WTC11 (cell line): Measurements from ENCODE around the gene AK8. TPM values are rescaled to one million over a fixed set of nuclear protein-coding genes. Genes with fewer than 3 reads are reported as not detected.

Source experiments
- ATAC-seq: fragments of 200-7000 bp; cut with Tn5 transposase; 2 replicates; pipeline ENCODE4 v1.10.0; 2021; ENCODE audit warnings: mild to moderate bottlenecking, moderate library complexity
- CTCF ChIA-PET: fragments of 300-600 bp; sonication (Branson Sonifier 250); formaldehyde crosslinking; loops from one replicate; lab custom pipeline; 2021; ENCODE audit warnings: antibody characterized with exemption; lab: Charles Lee
- POLR2A ChIA-PET: fragments of 350-600 bp; sonication (Branson Sonifier 250); formaldehyde crosslinking; loops from one replicate; lab custom pipeline; 2021; ENCODE audit warnings: antibody characterized with exemption; lab: Charles Lee
- DNase-seq: peaks from one replicate; pipeline ENCODE4 v3.0.0; 2021; ENCODE audit warnings: low spot score
- H3K27ac Mint-ChIP-seq: 2 replicates; pipeline ENCODE4 v1.8.0; 2021; ENCODE audit warnings: mixed read lengths
- H3K27me3 Mint-ChIP-seq: 2 replicates; pipeline ENCODE4 v1.8.0; 2021; ENCODE audit warnings: low read depth, mild to moderate bottlenecking, moderate library complexity, mixed read lengths
- H3K36me3 Mint-ChIP-seq: 2 replicates; pipeline ENCODE4 v1.8.0; 2021; ENCODE audit warnings: mixed read lengths
- H3K4me1 Mint-ChIP-seq: 2 replicates; pipeline ENCODE4 v1.8.0; 2022; ENCODE audit warnings: mixed read lengths
- H3K4me3 Mint-ChIP-seq: 2 replicates; pipeline ENCODE4 v1.8.0; 2021; ENCODE audit warnings: mild to moderate bottlenecking, moderate library complexity, mixed read lengths
- H3K9me3 Mint-ChIP-seq: 2 replicates; pipeline ENCODE4 v1.8.0; 2021; ENCODE audit warnings: mixed read lengths
- EMX1 ChIP-seq: fragments of 250-450 bp; sonication (Bioruptor Pico); IDR thresholded peaks from 2 replicates; pipeline ENCODE4 v1.8.0; 2021; ENCODE audit warnings: mild to moderate bottlenecking
- FOXJ3 ChIP-seq: sonication (generic); formaldehyde crosslinking; IDR thresholded peaks from 2 replicates; pipeline ENCODE4 v1.9.0; 2021; ENCODE audit warnings: missing genetic modification reagents, mild to moderate bottlenecking, borderline replicate concordance
- FOXK1 ChIP-seq: sonication (generic); formaldehyde crosslinking; IDR thresholded peaks from 2 replicates; pipeline ENCODE4 v1.8.0; 2022; ENCODE audit warnings: mild to moderate bottlenecking, moderate library complexity, missing genetic modification reagents
- GTF2I ChIP-seq: fragments of 250-450 bp; sonication (Bioruptor Pico); conservative IDR thresholded peaks from 2 replicates; pipeline ENCODE4 v1.4.0; 2021; ENCODE audit warnings: mild to moderate bottlenecking
- HMGA2 ChIP-seq: fragments of 250-450 bp; sonication (Bioruptor Pico); IDR thresholded peaks from 2 replicates; pipeline ENCODE4 v1.4.0; 2021; ENCODE audit warnings: mild to moderate bottlenecking, moderate library complexity
- KAT7 ChIP-seq: sonication (generic); formaldehyde crosslinking; IDR thresholded peaks from 2 replicates; pipeline ENCODE4 v1.8.1; 2023; ENCODE audit warnings: missing genetic modification reagents, mild to moderate bottlenecking, borderline replicate concordance
- NFE2L1 ChIP-seq: sonication (generic); formaldehyde crosslinking; IDR thresholded peaks from 2 replicates; pipeline ENCODE4 v1.8.1; 2023; ENCODE audit warnings: missing genetic modification reagents
- NFYB ChIP-seq: sonication (generic); formaldehyde crosslinking; conservative IDR thresholded peaks from 2 replicates; pipeline ENCODE4 v1.8.0; 2022; ENCODE audit warnings: low read depth, missing genetic modification reagents
- PRDM15 ChIP-seq: sonication (generic); formaldehyde crosslinking; IDR thresholded peaks from 2 replicates; pipeline ENCODE4 v1.8.0; 2022; ENCODE audit warnings: missing genetic modification reagents
- PRRX2 ChIP-seq: fragments of 250-450 bp; sonication (Bioruptor Pico); IDR thresholded peaks from 2 replicates; pipeline ENCODE4 v1.8.0; 2021; ENCODE audit warnings: mild to moderate bottlenecking
- SP1 ChIP-seq: sonication (generic); formaldehyde crosslinking; conservative IDR thresholded peaks from 2 replicates; pipeline ENCODE4 v1.8.1; 2022; ENCODE audit warnings: missing genetic modification reagents
- STAT6 ChIP-seq: sonication (generic); formaldehyde crosslinking; conservative IDR thresholded peaks from 2 replicates; pipeline ENCODE4 v1.8.1; 2023; ENCODE audit warnings: mild to moderate bottlenecking, low read depth, missing genetic modification reagents, moderate library complexity
- TEAD4 ChIP-seq: sonication (generic); formaldehyde crosslinking; IDR thresholded peaks from 2 replicates; pipeline ENCODE4 v1.8.0; 2022; ENCODE audit warnings: mild to moderate bottlenecking, missing genetic modification reagents
- USF2 ChIP-seq: sonication (generic); formaldehyde crosslinking; IDR thresholded peaks from 2 replicates; pipeline ENCODE4 v1.8.1; 2023; ENCODE audit warnings: mild to moderate bottlenecking, missing genetic modification reagents, moderate library complexity
- ZNF121 ChIP-seq: sonication (generic); formaldehyde crosslinking; IDR thresholded peaks from 2 replicates; pipeline ENCODE4 v1.8.0; 2023; ENCODE audit warnings: missing genetic modification reagents
- ZNF219 ChIP-seq: sonication (generic); formaldehyde crosslinking; IDR thresholded peaks from 2 replicates; pipeline ENCODE4 v1.8.0; 2023; ENCODE audit warnings: missing genetic modification reagents, mild to moderate bottlenecking, borderline replicate concordance
- ZNF317 ChIP-seq: sonication (generic); formaldehyde crosslinking; IDR thresholded peaks from 2 replicates; pipeline ENCODE4 v1.8.1; 2023; ENCODE audit warnings: low read depth, mild to moderate bottlenecking, moderate library complexity, missing genetic modification reagents, borderline replicate concordance
- ZNF423 ChIP-seq: fragments of 250-450 bp; sonication (Bioruptor Pico); IDR thresholded peaks from 2 replicates; pipeline ENCODE4 v2.1.2; 2022; ENCODE audit warnings: mild to moderate bottlenecking, moderate library complexity
- ZNF532 ChIP-seq: fragments of 250-450 bp; sonication (Bioruptor Pico); IDR thresholded peaks from 2 replicates; pipeline ENCODE4 v1.9.0; 2021; ENCODE audit warnings: mild to moderate bottlenecking, borderline replicate concordance
- ZSCAN18 ChIP-seq: fragments of 250-450 bp; sonication (Bioruptor Pico); IDR thresholded peaks from 2 replicates; pipeline ENCODE4 v2.1.2; 2022; ENCODE audit warnings: mild to moderate bottlenecking, moderate library complexity
- total RNA-seq: library from RNA; stranded (reverse); gene quantifications from 3 replicates; pipeline ENCODE4 v1.2.3, GENCODE V29; 2021
- TF ChIP-seq, protein P1 (sequence below): fragments of 250-450 bp; sonication (Bioruptor Pico); IDR thresholded peaks from 2 replicates; pipeline ENCODE4 v1.8.0; 2021; ENCODE audit warnings: mild to moderate bottlenecking
- TF ChIP-seq, protein P2 (sequence below): sonication (generic); formaldehyde crosslinking; IDR thresholded peaks from 2 replicates; pipeline ENCODE4 v1.8.0; 2022; ENCODE audit warnings: mild to moderate bottlenecking, missing genetic modification reagents

The AK8 gene
- total RNA-seq, 1 experiment from 2014 or later: 0.48 TPM

DNA sequence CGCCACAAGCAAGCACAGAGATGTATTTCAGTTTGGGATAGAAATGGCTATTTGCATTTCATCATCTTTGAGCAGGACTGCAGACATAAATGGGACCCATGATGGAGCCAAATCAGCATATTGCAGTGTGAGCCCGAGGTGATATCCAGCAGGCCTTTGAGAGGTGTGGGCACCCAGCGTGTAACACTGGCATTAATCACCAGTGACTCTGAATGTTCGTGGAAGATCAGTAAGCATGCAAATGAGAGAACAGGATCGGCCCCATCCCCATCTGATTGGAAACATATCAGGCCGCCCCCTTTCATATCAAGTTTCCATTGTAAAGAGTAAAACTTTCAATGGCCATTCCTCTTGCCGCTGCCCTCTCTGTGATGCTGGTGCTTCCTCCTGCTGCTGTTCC is 123.8 kb downstream of the AK8 start (continued):
- TF ChIP-seq KAT7: no peak
- no peak for TF ChIP-seq NFE2L1
- no peak for TF ChIP-seq FOXJ3 (CRISPR knock-in tag)
- TF ChIP-seq ZNF532: no peak
- no peak for TF ChIP-seq STAT6 (CRISPR knock-in tag)
- TF ChIP-seq PRDM15 (CRISPR knock-in tag): no peak
- no peak for TF ChIP-seq SP1
- no peak for TF ChIP-seq NFYB (CRISPR knock-in tag)
- TF ChIP-seq, all 79 proteins: peak for 0

GRCh38 chr9:132753593-132753880 is 124.5 kb downstream of the AK8 start:
- TF ChIP-seq ZNF121 (no peak), GTF2I (CRISPR knock-in tag) (no peak), ZNF219 (CRISPR knock-in tag) (no peak), PRRX2 (CRISPR knock-in tag) (no peak), FOXJ3 (CRISPR knock-in tag) (no peak), ZNF317 (CRISPR knock-in tag) (no peak), HMGA2 (CRISPR knock-in tag) (no peak), ZNF423 (no peak), FOXK1 (no peak), TEAD4 (CRISPR knock-in tag) (no peak), USF2 (CRISPR knock-in tag) (no peak), ZSCAN18 (CRISPR knock-in tag) (no peak), EMX1 (CRISPR knock-in tag) (no peak)
- TF ChIP-seq, protein P1, sequence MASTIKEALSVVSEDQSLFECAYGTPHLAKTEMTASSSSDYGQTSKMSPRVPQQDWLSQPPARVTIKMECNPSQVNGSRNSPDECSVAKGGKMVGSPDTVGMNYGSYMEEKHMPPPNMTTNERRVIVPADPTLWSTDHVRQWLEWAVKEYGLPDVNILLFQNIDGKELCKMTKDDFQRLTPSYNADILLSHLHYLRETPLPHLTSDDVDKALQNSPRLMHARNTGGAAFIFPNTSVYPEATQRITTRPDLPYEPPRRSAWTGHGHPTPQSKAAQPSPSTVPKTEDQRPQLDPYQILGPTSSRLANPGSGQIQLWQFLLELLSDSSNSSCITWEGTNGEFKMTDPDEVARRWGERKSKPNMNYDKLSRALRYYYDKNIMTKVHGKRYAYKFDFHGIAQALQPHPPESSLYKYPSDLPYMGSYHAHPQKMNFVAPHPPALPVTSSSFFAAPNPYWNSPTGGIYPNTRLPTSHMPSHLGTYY (CRISPR knock-in tag): no peak
- TF ChIP-seq, protein P2, sequence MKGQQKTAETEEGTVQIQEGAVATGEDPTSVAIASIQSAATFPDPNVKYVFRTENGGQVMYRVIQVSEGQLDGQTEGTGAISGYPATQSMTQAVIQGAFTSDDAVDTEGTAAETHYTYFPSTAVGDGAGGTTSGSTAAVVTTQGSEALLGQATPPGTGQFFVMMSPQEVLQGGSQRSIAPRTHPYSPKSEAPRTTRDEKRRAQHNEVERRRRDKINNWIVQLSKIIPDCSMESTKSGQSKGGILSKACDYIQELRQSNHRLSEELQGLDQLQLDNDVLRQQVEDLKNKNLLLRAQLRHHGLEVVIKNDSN: no peak
- peaks cover 25% of the 10 kb centered on the region for H3K4me1 Mint-ChIP-seq
- H3K9me3 Mint-ChIP-seq: no peaks in the 10 kb centered on the region
- CTCF ChIA-PET: interaction anchor here (1.1 kb wide), 1 partner anchor 45 kb away, joined by 4 read pairs; no protein-coding TSS in a partner anchor
- ATAC-seq: no peak
- DNase-seq: no peak
- no peak overlapping the region for H3K4me3 Mint-ChIP-seq
- no peaks in the 10 kb centered on the region for H3K27me3 Mint-ChIP-seq
- H3K27ac Mint-ChIP-seq: no peak overlapping the region
- H3K36me3 Mint-ChIP-seq: no peaks in the 10 kb centered on the region
- POLR2A ChIA-PET: no interaction called here
